ENCODE measurements around the gene GNB1L.

DNA sequence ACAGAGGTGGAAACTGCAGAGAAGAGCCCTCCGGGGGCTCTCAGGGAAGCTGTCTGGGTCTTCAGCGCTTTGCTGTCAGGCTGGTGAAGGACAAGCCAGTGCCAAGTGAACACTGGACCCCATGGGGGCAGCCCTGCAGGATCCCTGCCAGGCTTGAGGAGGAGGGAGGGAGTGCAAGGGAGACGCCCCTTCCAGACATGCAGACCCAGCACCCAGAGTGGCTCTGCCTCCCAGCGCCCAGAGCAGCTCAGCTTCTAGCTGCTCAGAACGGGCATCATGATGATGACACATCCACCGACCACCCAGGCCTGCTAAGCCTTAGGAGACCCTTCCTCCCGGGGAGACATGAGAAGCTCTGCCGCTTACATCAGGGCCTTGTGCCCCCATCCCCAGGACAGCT is 54.4 kb downstream of the GNB1L start:
- no peak for TF ChIP-seq EZH2 (IDR thresholded peaks at IDR 0.05; ENCODE audit: insufficient read depth, poor library complexity, severe bottlenecking)
- TF ChIP-seq EZH2phosphoT487 (IDR thresholded peaks at IDR 0.05; ENCODE audit: insufficient read depth, low read depth): no peak

Measured in GM23248 (cell line).